ENCODE results near the gene NMNAT1.
"Not testable (repeated sequence)": the region's sequence is repeated elsewhere in the genome, so short reads cannot be mapped to it uniquely, and the experiment has no call there.

The NMNAT1 gene

DNA sequence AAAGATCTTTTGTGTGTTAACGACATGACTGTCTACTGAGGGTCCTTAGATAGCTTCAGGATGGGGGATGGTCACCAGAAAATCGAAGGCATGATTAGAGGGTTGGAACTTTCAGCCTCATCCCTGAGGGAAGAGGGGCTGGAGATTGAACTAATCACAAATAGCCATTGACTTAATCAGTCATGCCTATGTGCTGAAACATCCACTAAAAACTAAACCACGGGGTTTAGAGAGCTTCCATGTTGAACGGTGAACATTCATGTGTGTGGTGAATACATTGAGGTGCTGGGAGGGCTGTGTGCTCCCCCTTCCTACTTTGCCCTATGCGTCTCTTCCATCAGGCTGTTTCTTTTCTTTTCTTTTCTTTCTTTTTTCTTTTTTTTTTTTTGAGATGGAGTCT, 70.7 kb downstream of the NMNAT1 start:
- no peaks in the 10 kb centered on the region for H3K27me3 ChIP-seq (ENCODE audit: insufficient read depth, low read length, poor library complexity)
- WGBS (ENCODE audit: extremely low coverage, insufficient coverage, low lambda C conversion rate), result no CpG with 5 or more reads among the region's 5 CpGs
- H4K8ac ChIP-seq (ENCODE audit: low read depth, low read length), result no peak overlapping the region

DNA sequence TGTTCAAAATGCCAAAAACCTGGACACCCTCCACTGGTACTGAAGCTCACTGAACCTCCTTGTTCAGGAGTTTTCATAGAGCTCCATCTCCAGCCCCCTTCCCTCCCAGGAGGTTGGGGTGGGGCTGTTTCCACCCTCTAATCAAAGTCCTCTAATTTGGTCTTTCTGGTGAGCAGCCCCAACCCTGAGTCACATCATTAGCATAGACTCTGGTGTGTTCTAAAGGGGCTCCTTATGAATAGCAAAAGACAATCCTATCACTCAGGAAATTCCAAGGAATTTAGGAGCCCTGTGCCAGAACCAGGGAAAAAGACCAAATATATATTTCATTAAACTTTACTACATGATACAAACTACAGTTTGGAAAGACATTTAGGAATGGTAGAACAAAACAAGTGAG, 76.3 kb downstream of the NMNAT1 start:
- H2AK5ac ChIP-seq (ENCODE audit: low read length), result no peak overlapping the region
- no peak overlapping the region for H3K9ac ChIP-seq (ENCODE audit: low read length)
- H3K36me3 ChIP-seq (ENCODE audit: control insufficient read depth, insufficient read depth, low read length), result no peaks in the 10 kb centered on the region
- H3K4ac ChIP-seq (ENCODE audit: low read depth, low read length), result no peak overlapping the region
- no peak overlapping the region for H2BK120ac ChIP-seq (ENCODE audit: low read depth, low read length)
- H3K79me2 ChIP-seq (ENCODE audit: control insufficient read depth, insufficient read depth, low read length), result no peaks in the 10 kb centered on the region
- H3K27ac ChIP-seq (ENCODE audit: low read depth, low read length), result no peak overlapping the region
- H3K4me1 ChIP-seq (ENCODE audit: control insufficient read depth, low read depth, low read length), result no peaks in the 10 kb centered on the region
- H2BK15ac ChIP-seq (replicated peaks; ENCODE audit: low read depth), result no peak overlapping the region
- H4K8ac ChIP-seq (ENCODE audit: low read depth, low read length), result no peak overlapping the region
- no peak overlapping the region for H3K18ac ChIP-seq (ENCODE audit: low read length)
- H3K4me2 ChIP-seq (ENCODE audit: low read length), result no peak overlapping the region
- H3K56ac ChIP-seq (ENCODE audit: low read length), result no peak overlapping the region
- H4K5ac ChIP-seq (ENCODE audit: low read length), result no peak overlapping the region
- H3K4me3 ChIP-seq (ENCODE audit: low read length), result no peak overlapping the region
- no peak for DNase-seq
- H3K23ac ChIP-seq (ENCODE audit: low read length), result no peak overlapping the region
- H2BK5ac ChIP-seq (ENCODE audit: low read length), result no peak overlapping the region
- no peaks in the 10 kb centered on the region for H3K27me3 ChIP-seq (ENCODE audit: insufficient read depth, low read length, poor library complexity)
- no peaks in the 10 kb centered on the region for H3K79me1 ChIP-seq (ENCODE audit: low read length)

More for the DNA sequence above, 70.7 kb downstream of the NMNAT1 start:
- Histone ChIP-seq H3K4me1 (ENCODE audit: control insufficient read depth, low read depth, low read length) (no peaks in the 10 kb centered on the region), H2BK120ac (ENCODE audit: low read depth, low read length) (no peak overlapping the region), H3K23ac (ENCODE audit: low read length) (no peak overlapping the region), H3K4me3 (ENCODE audit: low read length) (no peak overlapping the region), H3K36me3 (ENCODE audit: control insufficient read depth, insufficient read depth, low read length) (no peaks in the 10 kb centered on the region), H4K5ac (ENCODE audit: low read length) (no peak overlapping the region), H3K18ac (ENCODE audit: low read length) (no peak overlapping the region), H3K79me2 (ENCODE audit: control insufficient read depth, insufficient read depth, low read length) (no peaks in the 10 kb centered on the region), H3K9ac (ENCODE audit: low read length) (no peak overlapping the region), H3K27ac (ENCODE audit: low read depth, low read length) (no peak overlapping the region), H3K56ac (ENCODE audit: low read length) (no peak overlapping the region), H3K4me2 (ENCODE audit: low read length) (no peak overlapping the region), H2BK15ac (replicated peaks; ENCODE audit: low read depth) (no peak overlapping the region), H2BK5ac (ENCODE audit: low read length) (no peak overlapping the region), H3K79me1 (ENCODE audit: low read length) (no peaks in the 10 kb centered on the region), H2AK5ac (ENCODE audit: low read length) (no peak overlapping the region), H3K4ac (ENCODE audit: low read depth, low read length) (no peak overlapping the region)
- no peak for DNase-seq

DNA sequence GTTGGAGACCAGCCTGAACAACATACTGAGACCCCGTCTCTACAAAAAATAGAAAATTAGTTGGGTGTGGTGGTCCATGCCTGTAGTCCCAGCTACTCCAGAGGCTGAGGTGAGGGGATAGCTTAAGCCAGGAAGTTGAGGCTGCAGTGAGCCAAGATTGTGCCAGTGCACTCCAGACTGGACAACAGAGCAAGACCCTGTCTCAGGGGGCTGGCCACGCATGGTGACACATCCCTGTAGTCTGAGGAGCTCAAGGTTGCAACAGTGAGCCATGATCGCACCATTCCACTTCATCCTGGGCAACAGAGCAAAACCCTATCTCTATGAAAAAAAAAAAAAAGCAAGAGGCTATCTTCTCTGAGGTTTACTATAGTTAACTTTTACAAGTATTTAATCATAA, 76.8 kb downstream of the NMNAT1 start:
- no peak overlapping the region for H3K4me3 ChIP-seq (ENCODE audit: low read length)
- no peak overlapping the region for H2BK15ac ChIP-seq (replicated peaks; ENCODE audit: low read depth)
- H3K18ac ChIP-seq (ENCODE audit: low read length), result no peak overlapping the region
- no peak overlapping the region for H3K4me2 ChIP-seq (ENCODE audit: low read length)
- H3K27me3 ChIP-seq (ENCODE audit: insufficient read depth, low read length, poor library complexity), result no peaks in the 10 kb centered on the region
- WGBS (ENCODE audit: extremely low coverage, insufficient coverage, low lambda C conversion rate), result no CpG with 5 or more reads among the region's 3 CpGs
- H3K79me2 ChIP-seq (ENCODE audit: control insufficient read depth, insufficient read depth, low read length), result no peaks in the 10 kb centered on the region
- H3K36me3 ChIP-seq (ENCODE audit: control insufficient read depth, insufficient read depth, low read length), result no peaks in the 10 kb centered on the region
- DNase-seq, result no peak
- H3K9ac ChIP-seq (ENCODE audit: low read length), result no peak overlapping the region
- H2AK5ac ChIP-seq (ENCODE audit: low read length), result no peak overlapping the region
- H3K4ac ChIP-seq (ENCODE audit: low read depth, low read length), result no peak overlapping the region
- H3K27ac ChIP-seq (ENCODE audit: low read depth, low read length), result no peak overlapping the region
- H4K5ac ChIP-seq (ENCODE audit: low read length), result no peak overlapping the region
- H2BK5ac ChIP-seq (ENCODE audit: low read length), result no peak overlapping the region
- no peak overlapping the region for H3K56ac ChIP-seq (ENCODE audit: low read length)
- H3K4me1 ChIP-seq (ENCODE audit: control insufficient read depth, low read depth, low read length), result no peaks in the 10 kb centered on the region
- H4K8ac ChIP-seq (ENCODE audit: low read depth, low read length), result no peak overlapping the region
- H3K23ac ChIP-seq (ENCODE audit: low read length), result no peak overlapping the region
- H2BK120ac ChIP-seq (ENCODE audit: low read depth, low read length), result no peak overlapping the region
- H3K79me1 ChIP-seq (ENCODE audit: low read length), result no peaks in the 10 kb centered on the region

DNA sequence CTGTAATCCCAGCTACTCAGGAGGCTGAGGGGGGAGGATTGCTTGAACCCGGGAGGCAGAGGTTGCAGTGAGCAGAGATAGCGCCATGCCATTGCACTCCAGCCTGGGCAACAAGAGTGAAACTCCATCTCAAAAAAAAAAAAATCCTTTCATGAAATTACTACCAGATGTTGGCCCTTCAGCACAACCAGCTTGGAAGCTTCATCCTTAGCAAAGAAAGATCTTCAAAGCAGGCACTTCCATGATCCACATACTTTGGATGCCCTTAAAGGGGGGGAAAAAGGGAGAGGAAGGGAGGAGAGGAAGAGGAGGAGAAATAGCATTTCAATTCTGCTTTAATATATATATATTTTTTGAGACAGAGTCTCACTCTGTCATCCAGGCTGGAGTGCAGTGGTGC, 77.4 kb downstream of the NMNAT1 start:
- not testable (repeated sequence) for H4K8ac ChIP-seq (ENCODE audit: low read depth, low read length); H3K4ac ChIP-seq (ENCODE audit: low read depth, low read length); H3K56ac ChIP-seq (ENCODE audit: low read length)

DNA sequence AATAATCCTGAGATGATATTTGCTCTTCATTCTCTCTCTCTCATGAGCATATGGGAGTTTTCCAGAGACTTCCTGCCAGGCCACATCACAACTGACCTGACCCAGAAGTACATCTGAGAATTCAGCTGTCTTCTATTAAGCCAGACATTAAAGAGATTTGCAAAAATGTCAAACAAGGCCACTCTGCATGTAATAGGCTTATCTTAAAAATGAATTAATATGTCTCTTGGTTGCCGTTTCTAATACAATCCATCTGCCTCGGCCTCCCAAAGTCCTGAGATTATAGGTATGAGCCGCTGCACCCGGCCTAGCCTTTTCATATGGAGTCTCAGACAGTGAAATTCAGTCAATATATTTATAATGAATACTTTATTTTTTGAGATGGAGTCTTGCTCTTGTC, 78.7 kb downstream of the NMNAT1 start:
- H3K79me2 ChIP-seq (ENCODE audit: control insufficient read depth, insufficient read depth, low read length); H3K18ac ChIP-seq (ENCODE audit: low read length); H4K5ac ChIP-seq (ENCODE audit: low read length); H3K9ac ChIP-seq (ENCODE audit: low read length); H3K23ac ChIP-seq (ENCODE audit: low read length); DNase-seq; H2AK5ac ChIP-seq (ENCODE audit: low read length); H3K27ac ChIP-seq (ENCODE audit: low read depth, low read length); H3K27me3 ChIP-seq (ENCODE audit: insufficient read depth, low read length, poor library complexity); H2BK5ac ChIP-seq (ENCODE audit: low read length); H4K8ac ChIP-seq (ENCODE audit: low read depth, low read length); H3K4me1 ChIP-seq (ENCODE audit: control insufficient read depth, low read depth, low read length); H3K56ac ChIP-seq (ENCODE audit: low read length); H2BK15ac ChIP-seq (replicated peaks; ENCODE audit: low read depth); H3K4ac ChIP-seq (ENCODE audit: low read depth, low read length); H3K4me3 ChIP-seq (ENCODE audit: low read length); H3K4me2 ChIP-seq (ENCODE audit: low read length); H2BK120ac ChIP-seq (ENCODE audit: low read depth, low read length); H3K79me1 ChIP-seq (ENCODE audit: low read length); H3K36me3 ChIP-seq (ENCODE audit: control insufficient read depth, insufficient read depth, low read length): not testable (repeated sequence)
- WGBS (ENCODE audit: extremely low coverage, insufficient coverage, low lambda C conversion rate), result no CpG with 5 or more reads among the region's 4 CpGs

More for the DNA sequence above, 77.4 kb downstream of the NMNAT1 start:
- H3K4me2 ChIP-seq (ENCODE audit: low read length); H3K27me3 ChIP-seq (ENCODE audit: insufficient read depth, low read length, poor library complexity); H3K18ac ChIP-seq (ENCODE audit: low read length); H3K4me3 ChIP-seq (ENCODE audit: low read length); H2BK15ac ChIP-seq (replicated peaks; ENCODE audit: low read depth); H3K27ac ChIP-seq (ENCODE audit: low read depth, low read length); H3K9ac ChIP-seq (ENCODE audit: low read length); H3K36me3 ChIP-seq (ENCODE audit: control insufficient read depth, insufficient read depth, low read length); H2BK120ac ChIP-seq (ENCODE audit: low read depth, low read length); H2BK5ac ChIP-seq (ENCODE audit: low read length); H3K79me2 ChIP-seq (ENCODE audit: control insufficient read depth, insufficient read depth, low read length); H4K5ac ChIP-seq (ENCODE audit: low read length); H3K23ac ChIP-seq (ENCODE audit: low read length); H2AK5ac ChIP-seq (ENCODE audit: low read length); H3K4me1 ChIP-seq (ENCODE audit: control insufficient read depth, low read depth, low read length); DNase-seq; H3K79me1 ChIP-seq (ENCODE audit: low read length): not testable (repeated sequence)
- no CpG with 5 or more reads among the region's 2 CpGs for WGBS (ENCODE audit: extremely low coverage, insufficient coverage, low lambda C conversion rate)

DNA sequence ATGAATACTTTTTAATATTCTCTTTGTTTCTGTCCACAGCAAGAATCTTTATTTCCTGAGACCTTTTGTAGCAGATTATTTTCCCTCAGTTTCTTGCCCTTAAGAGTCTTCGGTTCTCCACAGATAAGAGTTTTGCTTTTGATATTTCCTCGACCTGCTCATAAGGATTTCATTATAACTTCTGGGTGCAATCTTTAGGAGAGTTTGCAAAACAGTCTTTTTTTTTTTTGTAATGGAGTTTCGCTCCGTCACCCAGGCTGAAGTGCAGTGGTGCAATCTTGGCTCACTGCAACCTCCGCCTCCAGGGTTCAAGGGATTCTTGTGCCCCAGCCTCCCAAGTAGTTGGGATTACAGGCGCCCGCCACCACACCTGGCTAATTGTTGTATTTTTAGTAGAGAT, 79.4 kb downstream of the NMNAT1 start:
- H3K56ac ChIP-seq (ENCODE audit: low read length), result no peak overlapping the region
- DNase-seq, result no peak
- no peaks in the 10 kb centered on the region for H3K79me1 ChIP-seq (ENCODE audit: low read length)
- no peak overlapping the region for H4K5ac ChIP-seq (ENCODE audit: low read length)
- no peak overlapping the region for H3K23ac ChIP-seq (ENCODE audit: low read length)
- no peak overlapping the region for H2BK15ac ChIP-seq (replicated peaks; ENCODE audit: low read depth)
- no peaks in the 10 kb centered on the region for H3K27me3 ChIP-seq (ENCODE audit: insufficient read depth, low read length, poor library complexity)
- no peaks in the 10 kb centered on the region for H3K36me3 ChIP-seq (ENCODE audit: control insufficient read depth, insufficient read depth, low read length)
- no peak overlapping the region for H3K18ac ChIP-seq (ENCODE audit: low read length)
- H3K27ac ChIP-seq (ENCODE audit: low read depth, low read length), result no peak overlapping the region
- H3K9ac ChIP-seq (ENCODE audit: low read length), result no peak overlapping the region
- H3K4me1 ChIP-seq (ENCODE audit: control insufficient read depth, low read depth, low read length), result no peaks in the 10 kb centered on the region
- no peak overlapping the region for H2BK120ac ChIP-seq (ENCODE audit: low read depth, low read length)
- H2AK5ac ChIP-seq (ENCODE audit: low read length), result no peak overlapping the region
- no CpG with 5 or more reads among the region's 7 CpGs for WGBS (ENCODE audit: extremely low coverage, insufficient coverage, low lambda C conversion rate)
- no peaks in the 10 kb centered on the region for H3K79me2 ChIP-seq (ENCODE audit: control insufficient read depth, insufficient read depth, low read length)
- H3K4me3 ChIP-seq (ENCODE audit: low read length), result no peak overlapping the region
- no peak overlapping the region for H3K4ac ChIP-seq (ENCODE audit: low read depth, low read length)
- no peak overlapping the region for H3K4me2 ChIP-seq (ENCODE audit: low read length)
- H4K8ac ChIP-seq (ENCODE audit: low read depth, low read length), result no peak overlapping the region
- H2BK5ac ChIP-seq (ENCODE audit: low read length), result no peak overlapping the region

All from mesendoderm (in vitro differentiated cells).